ENCODE results near the gene PAGR1. TPM values are rescaled to one million over a fixed set of nuclear protein-coding genes. Genes with fewer than 3 reads are reported as not detected.
A peak's percentile ranks its signal among the peaks of the same experiment; 100 is the strongest.

Gene PAGR1
- total and polyA plus RNA-seq, 9 of the 15 experiments (the other 6 are each of a cell fraction or from before 2014, with no cell fraction given), result 1.4 to 58.2 (median 16.8) TPM

DNA sequence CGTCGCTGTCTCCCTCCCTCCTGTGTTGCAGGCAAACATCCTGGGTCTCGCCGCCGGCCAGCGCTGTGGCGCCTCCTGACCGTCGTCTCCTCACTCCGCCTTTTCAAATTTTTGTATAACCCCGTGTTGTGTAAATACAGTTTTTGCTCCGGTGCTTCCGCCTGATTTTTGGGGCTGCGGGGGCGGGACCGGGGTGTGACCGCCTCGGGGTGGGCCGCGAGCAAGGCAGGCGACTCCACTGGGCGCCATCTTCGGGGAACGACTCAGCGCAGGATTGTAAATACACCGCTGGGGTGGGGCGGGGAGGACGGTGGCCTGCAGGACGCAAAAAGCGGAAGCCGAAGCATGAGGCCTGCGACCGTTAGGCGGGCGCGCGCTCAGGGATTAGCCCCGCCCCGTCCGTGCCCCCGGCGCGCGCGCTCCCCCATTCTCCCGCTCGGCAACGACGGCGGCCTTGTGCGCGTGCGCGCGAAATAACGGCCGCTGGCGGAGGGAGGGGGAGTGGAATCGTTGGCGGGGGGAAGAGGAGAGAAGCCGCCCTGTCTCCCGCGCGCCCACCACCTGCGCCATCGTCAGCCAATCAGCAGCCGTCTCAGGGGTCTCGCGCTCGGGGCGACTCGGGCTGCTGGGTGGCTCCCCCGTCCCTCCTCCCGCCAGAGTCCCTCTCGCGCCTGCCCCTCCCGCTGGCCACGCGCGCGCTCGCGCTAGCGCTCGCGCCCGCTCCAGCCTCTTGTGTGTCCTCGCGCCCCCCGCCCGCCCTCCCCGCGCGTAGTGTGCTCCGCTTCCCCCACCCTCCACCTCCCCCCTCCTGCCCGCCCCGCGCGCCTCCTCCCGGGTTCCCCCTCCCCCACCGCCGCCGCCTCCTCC lies 10.5 kb upstream of the PAGR1 start (continued):
- TF ChIP-seq, protein P1, sequence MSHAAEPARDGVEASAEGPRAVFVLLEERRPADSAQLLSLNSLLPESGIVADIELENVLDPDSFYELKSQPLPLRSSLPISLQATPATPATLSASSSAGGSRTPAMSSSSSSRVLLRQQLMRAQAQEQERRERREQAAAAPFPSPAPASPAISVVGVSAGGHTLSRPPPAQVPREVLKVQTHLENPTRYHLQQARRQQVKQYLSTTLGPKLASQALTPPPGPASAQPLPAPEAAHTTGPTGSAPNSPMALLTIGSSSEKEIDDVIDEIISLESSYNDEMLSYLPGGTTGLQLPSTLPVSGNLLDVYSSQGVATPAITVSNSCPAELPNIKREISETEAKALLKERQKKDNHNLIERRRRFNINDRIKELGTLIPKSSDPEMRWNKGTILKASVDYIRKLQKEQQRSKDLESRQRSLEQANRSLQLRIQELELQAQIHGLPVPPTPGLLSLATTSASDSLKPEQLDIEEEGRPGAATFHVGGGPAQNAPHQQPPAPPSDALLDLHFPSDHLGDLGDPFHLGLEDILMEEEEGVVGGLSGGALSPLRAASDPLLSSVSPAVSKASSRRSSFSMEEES (CRISPR knock-in tag; IDR thresholded peaks at IDR 0.05), result peak; percentile 17; the same call in 1 of the 2 replicates
- no peak for TF ChIP-seq CREBBP (IDR thresholded peaks at IDR 0.05; ENCODE audit: low read depth, low read length)
- no peak for TF ChIP-seq BRF1 (IDR thresholded peaks at IDR 0.05; ENCODE audit: borderline replicate concordance, extremely low read depth, insufficient read length)
- no peak for TF ChIP-seq STAT6 (CRISPR knock-in tag; IDR thresholded peaks at IDR 0.05)
- no peak for TF ChIP-seq ZBTB12 (CRISPR knock-in tag; IDR thresholded peaks at IDR 0.05)
- peak; percentile 64 for TF ChIP-seq MXI1 (IDR thresholded peaks at IDR 0.05; ENCODE audit: low read depth, low read length)
- TF ChIP-seq, protein P2, sequence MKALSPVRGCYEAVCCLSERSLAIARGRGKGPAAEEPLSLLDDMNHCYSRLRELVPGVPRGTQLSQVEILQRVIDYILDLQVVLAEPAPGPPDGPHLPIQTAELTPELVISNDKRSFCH (CRISPR knock-in tag; IDR thresholded peaks at IDR 0.05), result no peak
- TF ChIP-seq, protein P2 (tag; IDR thresholded peaks at IDR 0.05), result peak; percentile 75; the same call in 1 of the 2 replicates
- no peak for TF ChIP-seq TRIM25 (IDR thresholded peaks at IDR 0.05; ENCODE audit: borderline replicate concordance)
- no peak for TF ChIP-seq KLF10 (CRISPR knock-in tag; IDR thresholded peaks at IDR 0.05)
- no peak for TF ChIP-seq POLR3A (IDR thresholded peaks at IDR 0.05; ENCODE audit: borderline replicate concordance, extremely low read depth, insufficient read depth, insufficient read length)
- TF ChIP-seq, protein P3, sequence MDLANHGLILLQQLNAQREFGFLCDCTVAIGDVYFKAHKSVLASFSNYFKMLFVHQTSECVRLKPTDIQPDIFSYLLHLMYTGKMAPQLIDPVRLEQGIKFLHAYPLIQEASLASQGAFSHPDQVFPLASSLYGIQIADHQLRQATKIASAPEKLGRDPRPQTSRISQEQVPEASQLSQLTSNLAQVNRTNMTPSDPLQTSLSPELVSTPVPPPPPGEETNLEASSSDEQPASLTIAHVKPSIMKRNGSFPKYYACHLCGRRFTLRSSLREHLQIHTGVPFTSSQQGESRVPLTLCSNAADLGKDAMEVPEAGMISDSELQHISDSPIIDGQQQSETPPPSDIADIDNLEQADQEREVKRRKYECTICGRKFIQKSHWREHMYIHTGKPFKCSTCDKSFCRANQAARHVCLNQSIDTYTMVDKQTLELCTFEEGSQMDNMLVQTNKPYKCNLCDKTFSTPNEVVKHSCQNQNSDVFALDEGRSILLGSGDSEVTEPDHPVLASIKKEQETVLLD (IDR thresholded peaks at IDR 0.05), result 0 out of 2 replicates have a peak, but pooled peaks have one; percentile 22
- TF ChIP-seq ILF3 (IDR thresholded peaks at IDR 0.05; ENCODE audit: borderline replicate concordance), result no peak
- TF ChIP-seq MNT (conservative IDR thresholded peaks at IDR 0.05), result peak; percentile 86 to 93

Measured in K562 (cell line).